ENCODE data around the gene MPIG6B.

DNA sequence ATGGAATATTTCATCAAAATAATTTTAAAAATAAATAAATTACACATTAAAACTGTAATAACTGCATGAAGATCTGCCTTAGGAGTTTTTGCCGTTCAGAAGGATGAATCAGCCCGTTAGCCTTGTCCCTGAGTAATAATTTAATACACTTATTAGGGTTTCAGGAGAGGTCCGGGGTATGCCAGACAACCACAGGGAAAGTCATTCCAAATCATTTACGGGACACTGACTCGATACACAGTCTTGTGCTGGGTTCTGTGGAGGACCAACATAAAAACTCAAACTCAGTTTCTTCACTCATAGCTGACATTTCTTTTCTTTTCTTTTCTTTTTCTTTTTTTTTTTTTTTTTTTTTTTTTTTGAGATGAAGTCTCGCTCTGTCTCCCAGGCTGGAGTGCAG lies 17.2 kb upstream of the MPIG6B start:
- TF ChIP-seq, protein P1, sequence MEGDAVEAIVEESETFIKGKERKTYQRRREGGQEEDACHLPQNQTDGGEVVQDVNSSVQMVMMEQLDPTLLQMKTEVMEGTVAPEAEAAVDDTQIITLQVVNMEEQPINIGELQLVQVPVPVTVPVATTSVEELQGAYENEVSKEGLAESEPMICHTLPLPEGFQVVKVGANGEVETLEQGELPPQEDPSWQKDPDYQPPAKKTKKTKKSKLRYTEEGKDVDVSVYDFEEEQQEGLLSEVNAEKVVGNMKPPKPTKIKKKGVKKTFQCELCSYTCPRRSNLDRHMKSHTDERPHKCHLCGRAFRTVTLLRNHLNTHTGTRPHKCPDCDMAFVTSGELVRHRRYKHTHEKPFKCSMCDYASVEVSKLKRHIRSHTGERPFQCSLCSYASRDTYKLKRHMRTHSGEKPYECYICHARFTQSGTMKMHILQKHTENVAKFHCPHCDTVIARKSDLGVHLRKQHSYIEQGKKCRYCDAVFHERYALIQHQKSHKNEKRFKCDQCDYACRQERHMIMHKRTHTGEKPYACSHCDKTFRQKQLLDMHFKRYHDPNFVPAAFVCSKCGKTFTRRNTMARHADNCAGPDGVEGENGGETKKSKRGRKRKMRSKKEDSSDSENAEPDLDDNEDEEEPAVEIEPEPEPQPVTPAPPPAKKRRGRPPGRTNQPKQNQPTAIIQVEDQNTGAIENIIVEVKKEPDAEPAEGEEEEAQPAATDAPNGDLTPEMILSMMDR (IDR thresholded peaks at IDR 0.05), result no peak
- no peak for TF ChIP-seq POLR2A (IDR thresholded peaks at IDR 0.05)

All from sigmoid colon (tissue), 3 donors.